A549 (cell line): Measurements from ENCODE around the gene IL4I1. TPM values are rescaled to one million over a fixed set of nuclear protein-coding genes. Genes with fewer than 3 reads are reported as not detected.
"Not testable (repeated sequence)": the region's sequence is repeated elsewhere in the genome, so short reads cannot be mapped to it uniquely, and the experiment has no call there.

Experiments
- ATAC-seq, 2 experiments: fragments of 200-7000 bp in 1 of 2; fragments of >200 bp in 1 of 2; cut with Nextera tagmentation in 1 of 2; cut with Tn5 transposase in 1 of 2; 3 replicates each; pipeline versions ENCODE4 v1.8.0 to v1.9.1; 2018 to 2020; ENCODE audit warnings: mild to moderate bottlenecking in 1 of 2, moderate library complexity in 1 of 2
- CTCF ChIA-PET: fragments of 300-600 bp; sonication (Branson Sonifier 250); formaldehyde crosslinking; extraction: SDS; loops from one replicate; lab custom pipeline; 2021; ENCODE audit warnings: antibody characterized with exemption, inconsistent platforms; lab: Yijun Ruan, JAX
- POLR2A ChIA-PET: fragments of 350-600 bp; formaldehyde crosslinking; extraction: SDS; loops from one replicate; lab custom pipeline; 2021; ENCODE audit warnings: antibody characterized with exemption, inconsistent platforms; lab: Yijun Ruan, JAX
- DNase-seq, 2 experiments: peaks; one replicate each; pipeline versions ENCODE4 v3.0.0 to v3.0.0-alpha.2; 2011 to 2016; ENCODE audit warnings: low read depth in 1 of 2, low spot score in 1 of 2
- FAIRE-seq: peaks from 2 replicates; lab custom pipeline; 2011; peaks lifted over from hg19 to GRCh38; lab: Jason Lieb, UNC
- H3K27ac ChIP-seq, 2 experiments: fragments of >200 bp; sonication (Bioruptor Twin); formaldehyde crosslinking; 3 replicates each; pipeline ENCODE4 v1.5.1; 2016 to 2017
- H3K4me1 ChIP-seq: fragments of >200 bp; sonication (Bioruptor Twin); formaldehyde crosslinking; 3 replicates; pipeline ENCODE4 v1.6.1; 2016
- H3K4me2 ChIP-seq: fragments of >200 bp; sonication (Bioruptor Twin); formaldehyde crosslinking; 3 replicates; pipeline ENCODE4 v1.6.1; 2016
- H3K4me3 ChIP-seq: fragments of >200 bp; sonication (Bioruptor Twin); formaldehyde crosslinking; 3 replicates; pipeline ENCODE4 v1.5.1; 2016
- H3K9me3 ChIP-seq: fragments of >200 bp; sonication (Bioruptor Twin); formaldehyde crosslinking; 3 replicates; pipeline ENCODE4 v1.6.1; 2016
- BHLHE40 ChIP-seq: IDR thresholded peaks from 2 replicates; pipeline ENCODE4 v1.6.1; 2012; ENCODE audit warnings: low read depth, low read length, inconsistent platforms
- CEBPB ChIP-seq, 2 experiments: fragments of >200 bp in 1 of 2; sonication (Bioruptor Twin) in 1 of 2; formaldehyde crosslinking in 1 of 2; IDR thresholded peaks; 2 replicates each; pipeline ENCODE4 v1.6.1; 2012 to 2016
- CHD2 ChIP-seq: fragments of 150-350 bp; IDR thresholded peaks from 2 replicates; pipeline ENCODE4 v1.6.1; 2014; ENCODE audit warnings: low read length; ENCODE audit not compliant: partially characterized antibody
- EHMT2 ChIP-seq: fragments of 200-600 bp; sonication (generic); IDR thresholded peaks from 2 replicates; pipeline ENCODE4 v1.6.1; 2016; ENCODE audit warnings: antibody characterized with exemption, low read depth, mild to moderate bottlenecking, moderate library complexity
- FOXS1 ChIP-seq: fragments of 250-450 bp; sonication (Bioruptor Pico); IDR thresholded peaks from 2 replicates; pipeline ENCODE4 v1.5.0; 2020; ENCODE audit warnings: mild to moderate bottlenecking, moderate library complexity
- GATA3 ChIP-seq: IDR thresholded peaks from 2 replicates; pipeline ENCODE4 v1.6.1; 2012; ENCODE audit warnings: borderline replicate concordance
- HDAC2 ChIP-seq: fragments of 200-600 bp; sonication (generic); IDR thresholded peaks from 2 replicates; pipeline ENCODE4 v1.6.1; 2016
- HOXA7 ChIP-seq: fragments of 250-450 bp; sonication (Bioruptor Pico); IDR thresholded peaks from 2 replicates; pipeline ENCODE4 v1.5.0; 2020; ENCODE audit warnings: mild to moderate bottlenecking, moderate library complexity
- HOXB5 ChIP-seq: fragments of 250-450 bp; sonication (Bioruptor Pico); IDR thresholded peaks from 2 replicates; pipeline ENCODE4 v1.5.0; 2020; ENCODE audit warnings: mild to moderate bottlenecking, moderate library complexity
- JUN ChIP-seq, 2 experiments: fragments of >200 bp; sonication (Bioruptor Twin); formaldehyde crosslinking; IDR thresholded peaks; 2 replicates in 1 of 2; 3 replicates in 1 of 2; pipeline ENCODE4 v1.6.1; 2016 to 2017
- KDM5A ChIP-seq: fragments of 200-600 bp; sonication (generic); IDR thresholded peaks from 2 replicates; pipeline ENCODE4 v1.6.1; 2016; ENCODE audit warnings: antibody characterized with exemption, mild to moderate bottlenecking
- MAFK ChIP-seq: fragments of 450-650 bp; IDR thresholded peaks from 2 replicates; pipeline ENCODE4 v1.6.1; 2014; ENCODE audit not compliant: partially characterized antibody
- NPAS2 ChIP-seq: fragments of 250-450 bp; sonication (Bioruptor Pico); IDR thresholded peaks from 2 replicates; pipeline ENCODE4 v1.8.0; 2022; ENCODE audit warnings: mild to moderate bottlenecking, moderate library complexity, borderline replicate concordance
- POLR2AphosphoS2 ChIP-seq: conservative IDR thresholded peaks from 2 replicates; pipeline ENCODE4 v1.6.1; 2012; ENCODE audit warnings: low read length, improper control_type of control experiment, inconsistent platforms
- RAD21 ChIP-seq, 2 experiments: fragments of >200 bp in 1 of 2; sonication (Bioruptor Twin) in 1 of 2; formaldehyde crosslinking in 1 of 2; IDR thresholded peaks in 1 of 2; conservative IDR thresholded peaks in 1 of 2; 2 replicates in 1 of 2; 3 replicates in 1 of 2; pipeline ENCODE4 v1.6.1; 2012 to 2018; ENCODE audit warnings: inconsistent platforms in 1 of 2
- RARB ChIP-seq: fragments of 250-450 bp; sonication (Bioruptor Pico); IDR thresholded peaks from 2 replicates; pipeline ENCODE4 v1.8.0; 2021; ENCODE audit warnings: mild to moderate bottlenecking, moderate library complexity
- RNF2 ChIP-seq: fragments of 200-600 bp; sonication (generic); IDR thresholded peaks from 2 replicates; pipeline ENCODE4 v1.6.1; 2016; ENCODE audit warnings: low read depth, mild to moderate bottlenecking, antibody characterized with exemption, moderate library complexity, borderline replicate concordance
- SREBF2 ChIP-seq: fragments of 450-650 bp; IDR thresholded peaks from 2 replicates; pipeline ENCODE4 v1.6.1; 2014; ENCODE audit warnings: mild to moderate bottlenecking, moderate library complexity
- TFCP2L1 ChIP-seq: fragments of 250-450 bp; sonication (Bioruptor Pico); IDR thresholded peaks from 2 replicates; pipeline ENCODE4 v1.5.0; 2021; ENCODE audit warnings: mild to moderate bottlenecking
- WGBS: methylation state at CpG from one replicate; pipeline ENCODE4 v1.1.6; 2017; ENCODE audit errors: missing lambda C conversion rate; 5-methylcytosine and 5-hydroxymethylcytosine counted together
- polyA minus RNA-seq: library from RNA; depleted of rRNA, polyadenylated mRNA; stranded (reverse); fragments of >200 nt; gene quantifications from 2 replicates; pipeline ENCODE4 v1.2.3, GENCODE V29; 2011; rRNA and poly(A)+ RNA removed
- polyA plus RNA-seq, 4 experiments: library from polyadenylated mRNA; depleted of rRNA in 3 of 4; stranded (reverse); fragments of >200 nt; fragmentation: RNase III in 1 of 4; extraction: RNeasy Plus Mini Kit Qiagen cat#74134 plus additional on column Dnase treatment in 1 of 4; gene quantifications; 2 replicates in 3 of 4; 3 replicates in 1 of 4; pipeline ENCODE4 v1.2.3, GENCODE V29; 2011 to 2017
- TF ChIP-seq, protein P1 (sequence below): fragments of 150-350 bp; IDR thresholded peaks from 2 replicates; pipeline ENCODE4 v1.6.1; 2014; ENCODE audit warnings: low read depth, mild to moderate bottlenecking, low read length
- TF ChIP-seq, protein P2 (sequence below): fragments of 250-450 bp; sonication (Bioruptor Pico); IDR thresholded peaks from 2 replicates; pipeline ENCODE4 v1.5.0; 2020; ENCODE audit warnings: low read depth, mild to moderate bottlenecking, moderate library complexity

IL4I1 gene, protein sequence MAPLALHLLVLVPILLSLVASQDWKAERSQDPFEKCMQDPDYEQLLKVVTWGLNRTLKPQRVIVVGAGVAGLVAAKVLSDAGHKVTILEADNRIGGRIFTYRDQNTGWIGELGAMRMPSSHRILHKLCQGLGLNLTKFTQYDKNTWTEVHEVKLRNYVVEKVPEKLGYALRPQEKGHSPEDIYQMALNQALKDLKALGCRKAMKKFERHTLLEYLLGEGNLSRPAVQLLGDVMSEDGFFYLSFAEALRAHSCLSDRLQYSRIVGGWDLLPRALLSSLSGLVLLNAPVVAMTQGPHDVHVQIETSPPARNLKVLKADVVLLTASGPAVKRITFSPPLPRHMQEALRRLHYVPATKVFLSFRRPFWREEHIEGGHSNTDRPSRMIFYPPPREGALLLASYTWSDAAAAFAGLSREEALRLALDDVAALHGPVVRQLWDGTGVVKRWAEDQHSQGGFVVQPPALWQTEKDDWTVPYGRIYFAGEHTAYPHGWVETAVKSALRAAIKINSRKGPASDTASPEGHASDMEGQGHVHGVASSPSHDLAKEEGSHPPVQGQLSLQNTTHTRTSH
- polyA plus RNA-seq (2011; rRNA removed) (0.15 and 0.18 TPM in 2 replicates), polyA plus RNA-seq (2017; fragmentation: RNase III; extraction: RNeasy Plus Mini Kit Qiagen cat#74134 plus additional on column Dnase treatment) (0.62 to 0.88 TPM (median 0.87 TPM) in 3 replicates), polyA minus RNA-seq (0.70 TPM in 1 of 2 replicates, not detected in the other)
- 0.20 and 0.26 TPM in 2 replicates for polyA plus RNA-seq (2012; cell fraction: cytosol; rRNA removed)
- polyA plus RNA-seq (2012; cell fraction: nucleus; rRNA removed): 0.66 and 0.84 TPM in 2 replicates

DNA sequence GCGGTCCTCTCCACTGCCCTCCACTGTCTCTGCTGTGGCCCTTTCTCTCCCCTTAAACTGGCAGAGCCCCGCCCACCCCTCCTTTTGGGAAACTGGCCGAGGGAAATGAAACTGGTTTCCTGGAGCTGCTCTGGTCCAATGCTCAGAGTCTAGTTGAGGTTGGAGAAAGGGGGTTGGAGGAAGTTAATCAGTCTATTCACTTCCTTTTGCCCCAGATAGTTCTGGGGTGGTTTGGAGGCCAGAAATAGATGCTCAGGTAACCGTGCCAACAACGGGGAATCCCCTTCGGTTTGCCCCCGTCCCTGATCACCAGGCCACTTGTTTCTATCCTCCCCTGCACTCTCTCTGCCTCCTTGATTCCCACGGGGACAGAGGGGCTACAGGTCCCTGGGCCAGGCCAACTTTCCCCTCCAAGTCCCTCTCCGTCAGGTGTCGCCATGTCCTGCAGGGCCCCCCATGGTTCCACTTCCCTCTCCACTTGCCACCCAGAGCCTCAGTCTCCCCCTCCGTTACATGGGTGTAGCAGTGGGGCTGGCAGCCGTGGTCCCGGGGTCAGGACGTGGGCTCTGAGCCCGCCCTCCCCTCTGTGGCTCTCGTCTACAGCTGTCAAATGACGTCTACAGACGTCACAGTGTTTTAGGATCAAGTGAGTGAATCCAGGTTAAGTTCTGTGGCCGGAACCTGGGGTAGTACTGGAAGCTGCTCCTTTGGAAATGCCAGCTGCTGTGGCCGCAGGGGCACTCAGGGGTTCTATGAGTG lies at the start of gene IL4I1:
IL4I1 (minus strand) TSS at position 25 of the 759 bp plus-strand sequence. CDS start 727 bp downstream, outside the sequence.
- no peak within 1 kb of the TSS for H3K4me3 ChIP-seq
- ATAC-seq (peak; percentile 3 to 29; a peak in 4 of 6 replicates), DNase-seq (no peak), FAIRE-seq (no peak)
- H3K4me1 ChIP-seq: peaks cover 12% of the 10 kb centered on the region; the same call in 2 of the 3 replicates
- ChIA-PET POLR2A (interaction anchor here (1.0 to 1.4 kb wide), 3 partner anchors 20 to 32 kb away, joined by 3 to 8 read pairs (median 4); partner anchors contain the start of genes AKT1S1, ATF5 and NUP62), CTCF (interaction anchor here (1.1 to 1.8 kb wide), 2 partner anchors 14 to 88 kb away, joined by 3 to 6 read pairs; no protein-coding TSS in a partner anchor)
- H3K27ac ChIP-seq: peak within 1 kb of the TSS in 1 of 2 experiments; percentile 44; a peak in 3 of 6 replicates
- H3K9me3 ChIP-seq: no peaks in the 10 kb centered on the region
- H3K4me2 ChIP-seq: peak within 1 kb of the TSS; percentile 42
- WGBS: 68% methylated on average over 19 of the region's 20 CpGs
- TF ChIP-seq CHD2 (no peak), RNF2 (no peak), NPAS2 (CRISPR knock-in tag) (no peak), TFCP2L1 (CRISPR knock-in tag) (no peak), RAD21 (conservative IDR thresholded peaks at IDR 0.05 in 1 of 2, IDR thresholded peaks at IDR 0.05 in 1 of 2) (no peak), POLR2AphosphoS2 (no peak), CEBPB (IDR thresholded peaks at IDR 0.05) (no peak)

DNA sequence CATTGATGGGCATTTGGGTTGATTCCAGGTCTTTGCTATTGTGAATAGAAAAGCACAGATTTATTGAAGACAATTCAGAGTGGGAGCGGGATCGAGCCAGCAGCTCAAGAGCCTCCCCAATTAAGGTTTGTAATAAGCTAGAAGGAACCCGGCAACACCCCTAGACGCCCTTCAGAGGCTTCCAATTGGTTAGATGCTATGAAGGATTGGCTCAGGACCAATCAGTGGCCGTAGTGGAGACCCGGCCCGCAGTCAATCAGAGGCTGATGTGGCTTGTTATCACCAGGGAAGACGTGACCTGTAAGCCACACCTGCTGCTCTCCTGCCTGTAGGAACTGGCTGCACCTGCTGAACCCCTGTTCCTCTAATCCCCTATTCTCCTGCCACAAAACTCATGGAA lies 49.7 kb upstream of the IL4I1 start:
- CTCF ChIA-PET: interaction anchor here (1.7 to 10.7 kb wide), 2 partner anchors 10 to 100 kb away, joined by 3 to 121 read pairs; no protein-coding TSS in a partner anchor
- no peak for DNase-seq
- Histone ChIP-seq H3K27ac (no peak overlapping the region), H3K4me1 (peaks cover 11% of the 10 kb centered on the region; the same call in 2 of the 3 replicates), H3K4me3 (no peak overlapping the region), H3K9me3 (no peaks in the 10 kb centered on the region), H3K4me2 (no peak overlapping the region)
- POLR2A ChIA-PET: no interaction called here
- TF ChIP-seq FOXS1 (CRISPR knock-in tag): no peak
- no peak for TF ChIP-seq HDAC2
- TF ChIP-seq BHLHE40: no peak
- TF ChIP-seq MAFK: no peak
- no peak for TF ChIP-seq SREBF2
- no peak for TF ChIP-seq EHMT2
- no peak for TF ChIP-seq RARB (CRISPR knock-in tag)
- no peak for TF ChIP-seq KDM5A
- no peak for TF ChIP-seq NPAS2 (CRISPR knock-in tag)
- TF ChIP-seq, protein P1, sequence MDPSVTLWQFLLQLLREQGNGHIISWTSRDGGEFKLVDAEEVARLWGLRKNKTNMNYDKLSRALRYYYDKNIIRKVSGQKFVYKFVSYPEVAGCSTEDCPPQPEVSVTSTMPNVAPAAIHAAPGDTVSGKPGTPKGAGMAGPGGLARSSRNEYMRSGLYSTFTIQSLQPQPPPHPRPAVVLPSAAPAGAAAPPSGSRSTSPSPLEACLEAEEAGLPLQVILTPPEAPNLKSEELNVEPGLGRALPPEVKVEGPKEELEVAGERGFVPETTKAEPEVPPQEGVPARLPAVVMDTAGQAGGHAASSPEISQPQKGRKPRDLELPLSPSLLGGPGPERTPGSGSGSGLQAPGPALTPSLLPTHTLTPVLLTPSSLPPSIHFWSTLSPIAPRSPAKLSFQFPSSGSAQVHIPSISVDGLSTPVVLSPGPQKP: no peak
- no peak for TF ChIP-seq HOXB5 (CRISPR knock-in tag)
- TF ChIP-seq, protein P2, sequence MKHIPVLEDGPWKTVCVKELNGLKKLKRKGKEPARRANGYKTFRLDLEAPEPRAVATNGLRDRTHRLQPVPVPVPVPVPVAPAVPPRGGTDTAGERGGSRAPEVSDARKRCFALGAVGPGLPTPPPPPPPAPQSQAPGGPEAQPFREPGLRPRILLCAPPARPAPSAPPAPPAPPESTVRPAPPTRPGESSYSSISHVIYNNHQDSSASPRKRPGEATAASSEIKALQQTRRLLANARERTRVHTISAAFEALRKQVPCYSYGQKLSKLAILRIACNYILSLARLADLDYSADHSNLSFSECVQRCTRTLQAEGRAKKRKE (CRISPR knock-in tag): no peak
- TF ChIP-seq RAD21 (conservative IDR thresholded peaks at IDR 0.05 in 1 of 2, IDR thresholded peaks at IDR 0.05 in 1 of 2): no peak
- no peak for TF ChIP-seq HOXA7 (CRISPR knock-in tag)
- TF ChIP-seq JUN (IDR thresholded peaks at IDR 0.05): no peak
- TF ChIP-seq GATA3: no peak
- 45% methylated on average over 8 of the region's 8 CpGs for WGBS
- FAIRE-seq: no peak
- ATAC-seq: peak in 1 of 2 experiments; percentile 47; a peak in 2 of 6 replicates

DNA sequence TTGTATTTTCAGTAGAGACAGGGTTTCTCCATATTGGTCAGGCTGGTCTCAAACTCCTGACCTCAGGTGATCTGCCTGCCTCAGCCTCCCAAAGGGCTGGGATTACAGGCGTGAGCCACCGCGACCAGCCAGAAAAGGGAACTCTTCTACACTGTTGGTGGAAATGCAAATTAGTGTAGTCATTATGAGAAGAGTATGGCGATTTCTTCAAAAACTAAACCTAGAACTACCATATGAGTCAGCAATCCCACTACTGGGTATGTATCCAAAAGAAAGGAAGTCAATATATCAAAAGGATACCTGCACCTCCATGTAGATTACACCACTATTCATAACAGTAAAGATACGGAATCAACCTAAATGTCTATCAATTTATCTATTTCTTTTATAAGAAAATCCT lies 47.9 kb upstream of the IL4I1 start:
- POLR2A ChIA-PET, ATAC-seq, H3K4me2 ChIP-seq, H3K27ac ChIP-seq, H3K4me3 ChIP-seq, H3K9me3 ChIP-seq, DNase-seq, FAIRE-seq: not testable (repeated sequence)
- WGBS: 78% methylated on average over 5 of the region's 5 CpGs
- H3K4me1 ChIP-seq: peaks cover 11% of the 10 kb centered on the region; the same call in 2 of the 3 replicates
- CTCF ChIA-PET: interaction anchor here (0.7 to 10.7 kb wide), 4 partner anchors 8 to 102 kb away, joined by 3 to 121 read pairs (median 3); no protein-coding TSS in a partner anchor
